ENCODE measurements around the gene PRKAR2A. TPM values are rescaled to one million over a fixed set of nuclear protein-coding genes. Genes with fewer than 3 reads are reported as not detected.
"Not testable (repeated sequence)": the region's sequence is repeated elsewhere in the genome, so short reads cannot be mapped to it uniquely, and the experiment has no call there.

The PRKAR2A gene
- total RNA-seq, 1 experiment from 2014 or later = 61.3 TPM

- peaks cover 2% of the 10 kb centered on the region for H3K36me3 Mint-ChIP-seq (ENCODE audit: insufficient read depth, unreplicated experiment)
- TF ChIP-seq CTCF (IDR thresholded peaks at IDR 0.05; ENCODE audit: unreplicated experiment) = no peak
- peaks cover 5% of the 10 kb centered on the region for H3K4me1 Mint-ChIP-seq (ENCODE audit: insufficient read depth, unreplicated experiment)
- no peaks in the 10 kb centered on the region for H3K9me3 Mint-ChIP-seq (ENCODE audit: unreplicated experiment)
- intact Hi-C loops (cut with micrococcal nuclease) = no loop called here
- ChIA-PET CTCF (interaction anchor here (0.6 to 3.3 kb wide), 41 partner anchors 8 to 746 kb away, joined by 3 to 25 read pairs (median 4); partner anchors contain the start of genes IP6K2 and NCKIPSD), POLR2A (interaction anchor here (0.5 to 2.5 kb wide), 14 partner anchors 23 to 439 kb away, joined by 3 to 25 read pairs (median 5); partner anchors contain the start of genes ARIH2, CCDC51, CELSR3 and IP6K2)
- H3K27me3 Mint-ChIP-seq (ENCODE audit: insufficient read depth, unreplicated experiment) = no peaks in the 10 kb centered on the region
- H3K4me3 Mint-ChIP-seq (ENCODE audit: unreplicated experiment) = no peak overlapping the region
- BruUV-seq (replicated peaks) = no TSS peak
- no peak for DNase-seq (ENCODE audit: unreplicated experiment)
- H3K27ac Mint-ChIP-seq (ENCODE audit: low read depth, unreplicated experiment) = no peak overlapping the region
These were observed 108.6 kb downstream of the PRKAR2A start for GRCh38 chr3:48738926-48739616.

GRCh38 chr3:48738144-48738536 is 109.5 kb downstream of the PRKAR2A start:
- intact Hi-C loops (cut with micrococcal nuclease) = no loop called here
- H3K27me3 Mint-ChIP-seq (ENCODE audit: insufficient read depth, unreplicated experiment) = no peaks in the 10 kb centered on the region
- no peaks in the 10 kb centered on the region for H3K36me3 Mint-ChIP-seq (ENCODE audit: insufficient read depth, unreplicated experiment)
- peak overlapping the region; percentile 1 for H3K27ac Mint-ChIP-seq (ENCODE audit: low read depth, unreplicated experiment)
- no TSS peak for BruUV-seq (replicated peaks)
- ChIA-PET CTCF (interaction anchor here (0.6 to 3.3 kb wide), 6 partner anchors 11 to 64 kb away, joined by 3 to 25 read pairs (median 4); no protein-coding TSS in a partner anchor), POLR2A (interaction anchor here (0.6 to 2.9 kb wide), 6 partner anchors 19 to 181 kb away, joined by 3 to 10 read pairs (median 5); partner anchors contain the start of genes ARIH2 and IP6K2)
- no peak for DNase-seq (ENCODE audit: unreplicated experiment)
- peaks cover 5% of the 10 kb centered on the region for H3K4me1 Mint-ChIP-seq (ENCODE audit: insufficient read depth, unreplicated experiment)
- H3K9me3 Mint-ChIP-seq (ENCODE audit: unreplicated experiment) = no peaks in the 10 kb centered on the region
- no peak for TF ChIP-seq CTCF (IDR thresholded peaks at IDR 0.05; ENCODE audit: unreplicated experiment)
- H3K4me3 Mint-ChIP-seq (ENCODE audit: unreplicated experiment) = no peak overlapping the region

GRCh38 chr3:48735075-48735767 is 112.5 kb downstream of the PRKAR2A start:
- H3K4me1 Mint-ChIP-seq (ENCODE audit: insufficient read depth, unreplicated experiment); H3K36me3 Mint-ChIP-seq (ENCODE audit: insufficient read depth, unreplicated experiment); H3K9me3 Mint-ChIP-seq (ENCODE audit: unreplicated experiment); BruUV-seq (replicated peaks); DNase-seq (ENCODE audit: unreplicated experiment); H3K27me3 Mint-ChIP-seq (ENCODE audit: insufficient read depth, unreplicated experiment); H3K4me3 Mint-ChIP-seq (ENCODE audit: unreplicated experiment); intact Hi-C loops (cut with micrococcal nuclease); H3K27ac Mint-ChIP-seq (ENCODE audit: low read depth, unreplicated experiment): not testable (repeated sequence)
- CTCF ChIA-PET = interaction anchor here (0.6 to 1.1 kb wide), 6 partner anchors 12 to 610 kb away, joined by 3 to 6 read pairs (median 4); partner anchors contain the start of gene IP6K2
- POLR2A ChIA-PET = interaction anchor here (2.9 kb wide), 1 partner anchor 18 kb away, joined by 10 read pairs; the partner anchor contains the start of gene IP6K2

- DNase-seq (ENCODE audit: unreplicated experiment); H3K36me3 Mint-ChIP-seq (ENCODE audit: insufficient read depth, unreplicated experiment); H3K27me3 Mint-ChIP-seq (ENCODE audit: insufficient read depth, unreplicated experiment); H3K4me3 Mint-ChIP-seq (ENCODE audit: unreplicated experiment); H3K9me3 Mint-ChIP-seq (ENCODE audit: unreplicated experiment); intact Hi-C loops (cut with micrococcal nuclease); H3K27ac Mint-ChIP-seq (ENCODE audit: low read depth, unreplicated experiment); H3K4me1 Mint-ChIP-seq (ENCODE audit: insufficient read depth, unreplicated experiment); CTCF ChIA-PET; BruUV-seq (replicated peaks); POLR2A ChIA-PET: not testable (repeated sequence)
These were observed 113.1 kb downstream of the PRKAR2A start for GRCh38 chr3:48734541-48734940.

- H3K9me3 Mint-ChIP-seq (ENCODE audit: unreplicated experiment); DNase-seq (ENCODE audit: unreplicated experiment); BruUV-seq (replicated peaks); H3K4me1 Mint-ChIP-seq (ENCODE audit: insufficient read depth, unreplicated experiment); H3K27me3 Mint-ChIP-seq (ENCODE audit: insufficient read depth, unreplicated experiment); H3K4me3 Mint-ChIP-seq (ENCODE audit: unreplicated experiment); H3K36me3 Mint-ChIP-seq (ENCODE audit: insufficient read depth, unreplicated experiment); POLR2A ChIA-PET; intact Hi-C loops (cut with micrococcal nuclease); H3K27ac Mint-ChIP-seq (ENCODE audit: low read depth, unreplicated experiment): not testable (repeated sequence)
- CTCF ChIA-PET = interaction anchor here (0.9 kb wide), 1 partner anchor 49 kb away, joined by 3 read pairs; no protein-coding TSS in a partner anchor
These were observed 113.7 kb downstream of the PRKAR2A start for GRCh38 chr3:48733752-48734518.

Data from MCF 10A (cell line).